Measurements from ENCODE around the gene GJA9.

- no peak for TF ChIP-seq CTCF (IDR thresholded peaks at IDR 0.05; ENCODE audit: insufficient read depth, low read length)
- TF ChIP-seq POLR2AphosphoS5 (IDR thresholded peaks at IDR 0.05; ENCODE audit: low read depth): no peak
Measured at GRCh38 chr1:38848071-38848470, 33.3 kb downstream of the GJA9 start.

Measured in HL-60 (cell line).